HS-27A (cell line): Measurements from ENCODE around the gene MICAL1.
"Not testable (repeated sequence)": the region's sequence is repeated elsewhere in the genome, so short reads cannot be mapped to it uniquely, and the experiment has no call there.

Source experiments
- DNase-seq: peaks from one replicate; pipeline ENCODE4 v3.0.0-alpha.2; 2012; ENCODE audit warnings: low read depth, missing footprints

MICAL1 gene

GRCh38 chr6:109475625-109476024 lies 20.1 kb upstream of the MICAL1 start:
- DNase-seq = no peak

- no peak for DNase-seq
These were observed 19.4 kb upstream of the MICAL1 start for GRCh38 chr6:109474995-109475394.

- no peak for DNase-seq
These were observed 17.5 kb upstream of the MICAL1 start for GRCh38 chr6:109473120-109473519.

- DNase-seq = no peak
These were observed 16.8 kb upstream of the MICAL1 start for GRCh38 chr6:109472132-109472995.

GRCh38 chr6:109471105-109471810 lies 15.7 kb upstream of the MICAL1 start:
- no peak for DNase-seq

GRCh38 chr6:109469591-109470189 lies 14.1 kb upstream of the MICAL1 start:
- DNase-seq = no peak

GRCh38 chr6:109467696-109468095 lies 12.1 kb upstream of the MICAL1 start:
- DNase-seq = no peak

GRCh38 chr6:109466212-109466923 lies 10.8 kb upstream of the MICAL1 start:
- DNase-seq = no peak

- no peak for DNase-seq
These were observed 10.2 kb upstream of the MICAL1 start for GRCh38 chr6:109465772-109466171.

GRCh38 chr6:109461733-109462526 lies 6.4 kb upstream of the MICAL1 start:
- DNase-seq = no peak

- DNase-seq = not testable (repeated sequence)
These were observed 5.6 kb upstream of the MICAL1 start for GRCh38 chr6:109461205-109461604.

GRCh38 chr6:109460161-109460829 lies 4.7 kb upstream of the MICAL1 start:
- DNase-seq = no peak

- no peak for DNase-seq
These were observed 3.4 kb upstream of the MICAL1 start for GRCh38 chr6:109458774-109459531.

GRCh38 chr6:109457562-109457996 lies 2.0 kb upstream of the MICAL1 start:
- no peak for DNase-seq

- no peak for DNase-seq
These were observed 1.4 kb upstream of the MICAL1 start for GRCh38 chr6:109456710-109457561.

GRCh38 chr6:109456111-109456583 lies 575 bp upstream of the MICAL1 start:
- no peak for DNase-seq

GRCh38 chr6:109454496-109455436 lies 806 bp downstream of the MICAL1 start:
- no peak for DNase-seq
